ENCODE results near the gene TJP1. TPM values are rescaled to one million over a fixed set of nuclear protein-coding genes. Genes with fewer than 3 reads are reported as not detected.
A peak's percentile ranks its signal among the peaks of the same experiment; 100 is the strongest.

The TJP1 gene
- total and polyA plus RNA-seq, 9 of the 15 experiments (the other 6 are each of a cell fraction or from before 2014, with no cell fraction given) = 9.1 to 39.3 (median 28.0) TPM

DNA sequence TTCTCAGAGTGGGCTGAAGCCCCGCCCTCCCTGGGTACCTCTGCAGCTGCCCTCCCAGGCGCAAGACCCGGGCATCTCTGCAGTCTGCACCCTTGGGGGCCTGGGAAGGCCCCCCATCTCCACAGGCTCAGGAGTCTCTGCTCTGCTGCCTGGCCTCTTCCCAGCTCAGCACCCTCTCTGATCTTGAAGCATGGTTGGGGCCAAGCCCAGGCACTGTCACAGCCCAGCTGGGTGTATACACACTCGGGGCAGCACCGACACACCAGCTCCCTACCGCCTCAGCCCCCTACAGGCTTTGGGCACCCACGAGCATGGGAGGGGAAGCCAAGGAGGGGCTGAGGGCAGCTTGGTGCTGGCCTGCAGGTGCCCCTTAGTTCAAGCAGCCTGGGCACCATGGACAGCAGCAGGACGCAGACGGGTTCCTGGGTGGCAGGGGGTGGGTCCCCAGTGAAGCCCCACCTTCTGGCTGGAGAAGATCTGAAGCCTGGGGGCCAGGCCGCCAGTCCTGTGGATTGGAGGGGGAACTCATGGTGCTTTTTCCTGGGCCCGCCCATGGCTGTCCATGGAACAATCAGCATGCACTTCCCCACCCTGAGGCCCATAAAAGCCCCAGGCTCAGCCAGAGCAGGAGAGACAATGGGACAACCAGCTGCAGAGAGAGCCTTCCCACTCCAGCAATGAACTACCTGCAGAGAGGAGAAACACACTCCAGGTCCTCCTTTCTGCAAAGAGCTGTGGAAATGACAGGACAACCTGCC is 170.6 kb downstream of the TJP1 start:
- DNase-seq (ENCODE audit: extremely low read depth in 1 of 4, low spot score in 3 of 4) (no peak), FAIRE-seq (no peak), ATAC-seq (no peak)
- Histone ChIP-seq H3K4me3 (no peak overlapping the region), H2AFZ (ENCODE audit: low read depth, low read length) (no peak overlapping the region), H3K27me3 (ENCODE audit: control insufficient read depth in 2 of 2, insufficient read depth in 2 of 2, low read length in 2 of 2) (no peaks in the 10 kb centered on the region), H3K36me3 (ENCODE audit: control insufficient read depth, insufficient read depth, low read length) (no peaks in the 10 kb centered on the region), H3K27ac (ENCODE audit: extremely low read depth, low read depth, low read length) (no peak overlapping the region), H3K79me2 (ENCODE audit: control insufficient read depth, insufficient read depth, low read length) (no peaks in the 10 kb centered on the region), H3K9me1 (ENCODE audit: control insufficient read depth, insufficient read depth, low read length) (no peaks in the 10 kb centered on the region), H3K9me3 (replicated peaks; ENCODE audit: control insufficient read depth, insufficient read depth, low read depth, low read length) (no peaks in the 10 kb centered on the region; the same call in 1 of the 2 replicates), H3K9ac (ENCODE audit: insufficient read depth in 1 of 2, low read depth in 2 of 2, low read length in 2 of 2) (no peak overlapping the region), H3K4me1 (replicated peaks in 1 of 2; ENCODE audit: control insufficient read depth in 2 of 2, insufficient read depth in 2 of 2, low read length in 2 of 2) (peaks cover 0 to 2% of the 10 kb centered on the region in 2 experiments; a peak in 1 of 5 replicates), H4K20me1 (replicated peaks; ENCODE audit: control insufficient read depth, insufficient read depth, low read length) (no peaks in the 10 kb centered on the region), H3K4me2 (ENCODE audit: insufficient read depth, low read length) (no peak overlapping the region)
- in situ Hi-C loops (cut with MboI) = no loop called here
- 3% methylated on average over 6 of the region's 11 CpGs for WGBS (ENCODE audit: insufficient coverage, low coverage, missing lambda C conversion rate)
- BruUV-seq (replicated peaks) = no TSS peak
- CTCF ChIA-PET (ENCODE audit: low intra/inter-chr PET ratio) = no interaction called here
- POLR2A ChIA-PET = no interaction called here
- TF ChIP-seq AFF4 (CRISPR knock-in tag; IDR thresholded peaks at IDR 0.05) (no peak), ASH1L (IDR thresholded peaks at IDR 0.05; ENCODE audit: borderline replicate concordance, low read depth, partially characterized antibody) (no peak), FOXK2 (conservative IDR thresholded peaks at IDR 0.05 in 1 of 2, IDR thresholded peaks at IDR 0.05 in 1 of 2; ENCODE audit: low read depth in 2 of 2) (no peak)
- TF ChIP-seq, protein P1, sequence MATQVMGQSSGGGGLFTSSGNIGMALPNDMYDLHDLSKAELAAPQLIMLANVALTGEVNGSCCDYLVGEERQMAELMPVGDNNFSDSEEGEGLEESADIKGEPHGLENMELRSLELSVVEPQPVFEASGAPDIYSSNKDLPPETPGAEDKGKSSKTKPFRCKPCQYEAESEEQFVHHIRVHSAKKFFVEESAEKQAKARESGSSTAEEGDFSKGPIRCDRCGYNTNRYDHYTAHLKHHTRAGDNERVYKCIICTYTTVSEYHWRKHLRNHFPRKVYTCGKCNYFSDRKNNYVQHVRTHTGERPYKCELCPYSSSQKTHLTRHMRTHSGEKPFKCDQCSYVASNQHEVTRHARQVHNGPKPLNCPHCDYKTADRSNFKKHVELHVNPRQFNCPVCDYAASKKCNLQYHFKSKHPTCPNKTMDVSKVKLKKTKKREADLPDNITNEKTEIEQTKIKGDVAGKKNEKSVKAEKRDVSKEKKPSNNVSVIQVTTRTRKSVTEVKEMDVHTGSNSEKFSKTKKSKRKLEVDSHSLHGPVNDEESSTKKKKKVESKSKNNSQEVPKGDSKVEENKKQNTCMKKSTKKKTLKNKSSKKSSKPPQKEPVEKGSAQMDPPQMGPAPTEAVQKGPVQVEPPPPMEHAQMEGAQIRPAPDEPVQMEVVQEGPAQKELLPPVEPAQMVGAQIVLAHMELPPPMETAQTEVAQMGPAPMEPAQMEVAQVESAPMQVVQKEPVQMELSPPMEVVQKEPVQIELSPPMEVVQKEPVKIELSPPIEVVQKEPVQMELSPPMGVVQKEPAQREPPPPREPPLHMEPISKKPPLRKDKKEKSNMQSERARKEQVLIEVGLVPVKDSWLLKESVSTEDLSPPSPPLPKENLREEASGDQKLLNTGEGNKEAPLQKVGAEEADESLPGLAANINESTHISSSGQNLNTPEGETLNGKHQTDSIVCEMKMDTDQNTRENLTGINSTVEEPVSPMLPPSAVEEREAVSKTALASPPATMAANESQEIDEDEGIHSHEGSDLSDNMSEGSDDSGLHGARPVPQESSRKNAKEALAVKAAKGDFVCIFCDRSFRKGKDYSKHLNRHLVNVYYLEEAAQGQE (IDR thresholded peaks at IDR 0.05; ENCODE audit: borderline replicate concordance) = peak; percentile 50
- TF ChIP-seq, protein P1 (CRISPR knock-in tag; IDR thresholded peaks at IDR 0.05; ENCODE audit: low read depth) = no peak
- TF ChIP-seq, protein P2, sequence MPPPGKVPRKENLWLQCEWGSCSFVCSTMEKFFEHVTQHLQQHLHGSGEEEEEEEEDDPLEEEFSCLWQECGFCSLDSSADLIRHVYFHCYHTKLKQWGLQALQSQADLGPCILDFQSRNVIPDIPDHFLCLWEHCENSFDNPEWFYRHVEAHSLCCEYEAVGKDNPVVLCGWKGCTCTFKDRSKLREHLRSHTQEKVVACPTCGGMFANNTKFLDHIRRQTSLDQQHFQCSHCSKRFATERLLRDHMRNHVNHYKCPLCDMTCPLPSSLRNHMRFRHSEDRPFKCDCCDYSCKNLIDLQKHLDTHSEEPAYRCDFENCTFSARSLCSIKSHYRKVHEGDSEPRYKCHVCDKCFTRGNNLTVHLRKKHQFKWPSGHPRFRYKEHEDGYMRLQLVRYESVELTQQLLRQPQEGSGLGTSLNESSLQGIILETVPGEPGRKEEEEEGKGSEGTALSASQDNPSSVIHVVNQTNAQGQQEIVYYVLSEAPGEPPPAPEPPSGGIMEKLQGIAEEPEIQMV (tag; conservative IDR thresholded peaks at IDR 0.05; ENCODE audit: low read depth) = no peak
- intact Hi-C loops (cut with micrococcal nuclease) = no loop called here
